ENCODE results near the gene FBL.
"Not testable (repeated sequence)": the region's sequence is repeated elsewhere in the genome, so short reads cannot be mapped to it uniquely, and the experiment has no call there.

Gene FBL

DNA sequence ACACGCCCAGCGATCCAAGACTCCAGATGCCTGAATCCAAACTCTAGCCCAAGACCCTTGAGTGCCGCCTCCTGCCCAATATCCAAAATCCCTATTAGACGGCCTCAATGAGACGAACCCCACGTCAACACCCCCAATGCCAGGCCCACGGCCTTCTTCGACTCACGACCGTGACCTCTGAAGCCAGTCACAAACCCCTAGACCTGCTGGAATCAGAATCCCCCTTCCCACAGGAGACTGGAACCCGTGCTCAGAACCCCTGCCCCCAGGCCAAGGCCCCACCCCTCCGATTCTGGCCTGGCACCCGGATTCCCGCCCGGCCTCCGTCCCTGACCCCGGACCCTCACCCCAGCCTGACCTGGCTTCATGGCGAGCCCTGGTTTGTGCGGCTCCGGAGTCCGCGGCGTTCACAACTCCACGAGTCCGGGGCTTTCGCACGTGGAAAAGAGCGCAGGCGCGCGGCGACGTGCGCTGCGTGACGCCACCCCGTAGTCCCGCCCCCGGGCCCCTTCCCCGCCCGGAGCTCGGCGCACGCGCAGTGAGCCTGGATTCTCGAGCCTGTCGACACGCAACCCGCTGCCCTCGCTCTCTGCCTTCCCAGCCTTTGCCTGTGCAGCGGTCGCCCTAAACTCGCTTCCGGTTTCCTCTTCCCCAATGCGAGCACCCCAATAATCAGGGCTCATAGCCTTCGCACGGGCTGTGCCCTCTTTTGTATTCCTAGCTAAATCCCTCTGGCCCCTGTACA lies at the start of gene FBL:
Gene FBL, minus strand, starts transcription at position 447 of the 745 bp plus-strand sequence. Its CDS starts 79 bp downstream, at position 368.
- peak within 1 kb of the TSS; percentile 95 for H3K4me3 ChIP-seq (ENCODE audit: control insufficient read depth, low read depth, low read length)
- TF ChIP-seq, protein P1, sequence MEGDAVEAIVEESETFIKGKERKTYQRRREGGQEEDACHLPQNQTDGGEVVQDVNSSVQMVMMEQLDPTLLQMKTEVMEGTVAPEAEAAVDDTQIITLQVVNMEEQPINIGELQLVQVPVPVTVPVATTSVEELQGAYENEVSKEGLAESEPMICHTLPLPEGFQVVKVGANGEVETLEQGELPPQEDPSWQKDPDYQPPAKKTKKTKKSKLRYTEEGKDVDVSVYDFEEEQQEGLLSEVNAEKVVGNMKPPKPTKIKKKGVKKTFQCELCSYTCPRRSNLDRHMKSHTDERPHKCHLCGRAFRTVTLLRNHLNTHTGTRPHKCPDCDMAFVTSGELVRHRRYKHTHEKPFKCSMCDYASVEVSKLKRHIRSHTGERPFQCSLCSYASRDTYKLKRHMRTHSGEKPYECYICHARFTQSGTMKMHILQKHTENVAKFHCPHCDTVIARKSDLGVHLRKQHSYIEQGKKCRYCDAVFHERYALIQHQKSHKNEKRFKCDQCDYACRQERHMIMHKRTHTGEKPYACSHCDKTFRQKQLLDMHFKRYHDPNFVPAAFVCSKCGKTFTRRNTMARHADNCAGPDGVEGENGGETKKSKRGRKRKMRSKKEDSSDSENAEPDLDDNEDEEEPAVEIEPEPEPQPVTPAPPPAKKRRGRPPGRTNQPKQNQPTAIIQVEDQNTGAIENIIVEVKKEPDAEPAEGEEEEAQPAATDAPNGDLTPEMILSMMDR (conservative IDR thresholded peaks at IDR 0.05; ENCODE audit: control insufficient read depth, insufficient read depth, low read depth, low read length): no peak
- DNase-seq (ENCODE audit: low read depth): peak; percentile 85

DNA sequence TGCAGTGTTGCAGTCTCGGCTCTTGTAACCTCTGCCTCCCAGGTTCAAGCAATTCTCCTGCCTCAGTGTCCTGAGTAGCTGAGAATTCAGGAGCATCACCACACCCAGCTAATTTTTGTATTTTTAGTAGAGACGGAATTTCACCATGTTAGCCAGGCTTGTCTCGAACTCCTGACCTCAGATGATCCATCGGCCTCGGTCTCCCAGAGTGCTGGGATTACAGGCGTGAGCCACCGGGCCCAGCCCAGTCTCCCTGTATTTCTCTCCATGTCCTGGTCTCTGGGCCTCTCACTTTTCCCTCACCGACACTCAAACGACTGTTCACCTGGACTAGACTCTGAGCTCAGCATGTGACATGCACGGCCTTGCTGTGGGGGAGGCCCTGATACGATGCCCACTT lies 48.9 kb upstream of the FBL start:
- H3K4me3 ChIP-seq (ENCODE audit: control insufficient read depth, low read depth, low read length); DNase-seq (ENCODE audit: low read depth): not testable (repeated sequence)

DNA sequence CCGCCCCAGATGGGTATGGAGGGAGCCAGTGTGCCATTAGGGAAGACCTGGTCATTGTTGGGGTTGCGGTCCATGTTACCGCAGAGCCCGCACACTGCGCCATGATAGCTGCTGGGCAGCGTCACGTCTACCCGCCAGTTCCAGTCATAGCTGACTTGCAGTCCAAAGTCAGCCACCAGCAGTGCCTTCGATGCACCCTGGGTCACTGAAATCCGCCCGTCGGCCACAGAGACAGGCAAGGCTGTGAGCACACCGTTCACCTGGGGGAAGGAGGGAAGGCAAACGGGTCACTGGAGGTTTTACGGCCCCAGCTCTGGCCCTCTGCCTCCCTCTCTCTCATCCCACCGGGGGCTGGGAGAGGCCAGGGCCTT lies 48.0 kb upstream of the FBL start:
- not testable (repeated sequence) for H3K4me3 ChIP-seq (ENCODE audit: control insufficient read depth, low read depth, low read length); DNase-seq (ENCODE audit: low read depth)

DNA sequence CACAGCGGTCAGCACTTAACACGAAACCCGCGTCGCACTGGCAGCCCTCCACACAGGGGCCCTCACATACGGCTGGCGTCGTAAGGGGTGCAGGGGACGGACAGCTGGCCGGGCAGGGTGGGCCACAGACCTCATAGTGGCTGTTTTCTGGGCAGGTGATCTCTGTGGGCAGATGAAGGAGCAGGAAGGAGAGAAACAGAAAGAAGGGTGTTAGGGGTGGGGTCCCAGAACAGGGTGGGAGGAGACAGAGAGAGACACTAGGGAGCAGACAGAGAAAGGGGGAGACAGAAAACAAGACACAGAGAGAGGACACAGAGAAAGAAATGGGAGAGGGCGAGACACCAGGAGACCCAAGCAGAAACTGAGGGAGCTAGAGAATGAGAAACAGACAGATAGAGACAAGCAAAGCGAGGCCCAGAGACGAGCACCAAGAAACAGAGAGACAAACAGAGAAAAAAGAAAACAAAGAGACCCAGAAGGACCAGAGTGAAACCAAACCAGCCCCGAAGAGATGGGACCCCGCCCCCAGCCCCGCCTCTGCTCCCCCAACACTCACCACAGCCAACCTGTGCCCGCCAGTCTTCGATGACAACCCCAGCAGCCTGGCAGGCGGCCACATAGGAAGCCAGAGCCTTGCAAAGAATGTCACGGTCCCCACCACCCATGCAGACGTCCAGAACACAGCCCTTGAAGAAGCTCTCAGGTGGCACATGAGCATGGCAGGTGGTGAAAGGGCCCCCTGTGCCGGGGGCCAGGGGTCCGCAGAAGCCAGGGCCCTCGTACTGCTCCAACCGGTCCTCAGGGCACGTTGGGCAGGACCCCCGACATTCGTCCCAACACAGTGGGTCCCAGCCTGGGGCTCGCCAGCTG lies 47.4 kb upstream of the FBL start:
- DNase-seq (ENCODE audit: low read depth); H3K4me3 ChIP-seq (ENCODE audit: control insufficient read depth, low read depth, low read length): not testable (repeated sequence)

DNA sequence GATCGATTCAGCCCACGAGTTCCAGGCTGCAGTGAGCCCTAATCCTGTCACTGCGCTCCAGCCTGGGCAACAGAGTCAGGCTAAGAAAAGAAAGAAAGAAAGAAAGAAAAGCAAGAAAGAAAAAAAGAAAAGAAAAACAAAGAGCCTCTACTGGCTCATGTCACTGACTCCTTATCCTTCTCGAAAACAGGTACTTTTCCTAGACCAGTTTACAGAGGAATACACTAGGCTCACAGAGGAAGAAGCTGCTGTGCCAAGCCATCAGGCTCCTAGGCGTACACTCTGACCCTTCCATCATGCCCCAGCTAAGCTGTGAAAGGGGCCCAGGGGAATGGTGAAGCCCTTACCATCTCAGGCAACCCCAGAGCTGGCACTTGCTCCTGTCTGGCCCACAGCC lies 46.3 kb upstream of the FBL start:
- not testable (repeated sequence) for DNase-seq (ENCODE audit: low read depth)

DNA sequence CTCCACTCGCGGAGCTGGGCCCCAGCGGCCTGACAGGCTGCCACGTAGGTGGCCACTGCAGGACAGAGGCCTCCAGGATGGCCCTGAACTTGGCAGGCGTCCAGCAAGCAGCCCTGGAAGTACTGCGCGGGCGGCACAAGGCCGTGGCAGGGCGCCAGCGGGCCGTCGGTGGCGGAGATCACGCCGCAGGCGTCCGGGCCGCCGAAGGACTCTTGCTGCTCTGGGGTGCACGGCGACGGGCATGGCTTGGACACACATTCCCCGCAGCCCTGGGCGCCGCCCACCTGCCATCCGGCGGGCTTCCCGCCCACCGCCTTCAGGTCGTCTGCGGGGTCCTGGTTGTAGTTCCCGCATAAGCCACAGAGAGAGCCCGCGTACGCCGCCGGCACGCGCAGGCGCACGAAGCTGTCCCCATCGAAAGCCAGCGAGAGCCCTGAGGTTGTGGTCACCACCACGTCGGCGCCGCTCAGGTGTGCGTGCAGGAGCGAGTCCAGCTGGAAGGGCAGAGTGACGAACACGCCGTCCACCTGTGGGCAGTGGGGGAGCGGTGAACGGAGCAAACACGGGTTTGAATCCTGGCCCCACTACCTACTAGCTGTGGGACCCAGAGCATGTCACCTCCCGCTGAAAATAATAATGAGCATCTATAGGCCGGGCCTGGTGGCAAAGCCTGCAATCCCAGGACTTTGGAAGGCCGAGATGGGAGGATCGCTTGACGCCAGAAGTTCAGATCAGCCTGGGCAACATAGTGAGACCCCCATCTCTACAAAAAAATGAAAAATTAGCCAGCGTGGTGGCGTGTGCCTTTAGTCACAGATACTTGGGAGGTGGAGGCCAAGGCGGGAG lies 45.7 kb upstream of the FBL start:
- not testable (repeated sequence) for DNase-seq (ENCODE audit: low read depth); H3K4me3 ChIP-seq (ENCODE audit: control insufficient read depth, low read depth, low read length)

More for the DNA sequence above, 46.3 kb upstream of the FBL start:
- not testable (repeated sequence) for H3K4me3 ChIP-seq (ENCODE audit: control insufficient read depth, low read depth, low read length)

DNA sequence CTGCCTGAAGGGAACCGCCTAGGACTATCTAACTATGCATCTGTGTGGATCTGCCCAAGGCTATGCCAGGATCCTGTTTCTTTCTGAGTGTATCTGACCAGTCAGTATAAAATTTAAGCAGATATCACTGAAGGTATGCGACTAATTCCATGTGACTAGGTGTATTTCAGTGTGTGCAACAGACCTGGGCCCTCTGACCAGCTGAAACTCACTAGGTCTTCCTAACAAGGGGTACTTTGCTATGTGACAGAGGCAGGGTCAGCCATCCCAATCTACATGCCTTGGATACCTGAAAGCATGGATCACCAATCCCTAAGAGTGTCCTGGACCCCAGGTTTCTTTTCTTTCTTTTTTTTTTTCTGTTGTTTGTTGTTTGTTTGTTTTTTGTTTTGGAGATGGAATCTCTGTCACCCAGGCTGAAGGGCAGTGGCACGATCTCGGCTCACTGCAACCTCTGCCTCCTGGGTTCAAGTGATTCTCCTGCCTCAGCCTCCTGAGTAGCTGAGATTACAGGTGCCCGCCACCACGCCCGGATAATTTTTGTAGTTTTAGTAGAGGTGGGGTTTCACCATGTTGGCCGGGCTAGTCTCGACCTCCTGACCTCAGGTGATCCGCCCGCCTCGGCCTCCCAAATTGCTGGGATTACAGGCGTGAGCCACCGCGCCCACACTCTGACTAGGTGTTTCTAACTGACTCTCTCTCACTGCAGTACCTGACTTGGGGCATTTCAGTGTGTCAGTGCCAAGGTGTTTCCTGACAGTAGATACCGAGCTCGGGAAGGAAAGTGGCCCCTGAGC lies 44.8 kb upstream of the FBL start:
- TF ChIP-seq, protein P1 (conservative IDR thresholded peaks at IDR 0.05; ENCODE audit: control insufficient read depth, insufficient read depth, low read depth, low read length): no peak
- H3K4me3 ChIP-seq (ENCODE audit: control insufficient read depth, low read depth, low read length): no peak overlapping the region
- no peak for DNase-seq (ENCODE audit: low read depth)

DNA sequence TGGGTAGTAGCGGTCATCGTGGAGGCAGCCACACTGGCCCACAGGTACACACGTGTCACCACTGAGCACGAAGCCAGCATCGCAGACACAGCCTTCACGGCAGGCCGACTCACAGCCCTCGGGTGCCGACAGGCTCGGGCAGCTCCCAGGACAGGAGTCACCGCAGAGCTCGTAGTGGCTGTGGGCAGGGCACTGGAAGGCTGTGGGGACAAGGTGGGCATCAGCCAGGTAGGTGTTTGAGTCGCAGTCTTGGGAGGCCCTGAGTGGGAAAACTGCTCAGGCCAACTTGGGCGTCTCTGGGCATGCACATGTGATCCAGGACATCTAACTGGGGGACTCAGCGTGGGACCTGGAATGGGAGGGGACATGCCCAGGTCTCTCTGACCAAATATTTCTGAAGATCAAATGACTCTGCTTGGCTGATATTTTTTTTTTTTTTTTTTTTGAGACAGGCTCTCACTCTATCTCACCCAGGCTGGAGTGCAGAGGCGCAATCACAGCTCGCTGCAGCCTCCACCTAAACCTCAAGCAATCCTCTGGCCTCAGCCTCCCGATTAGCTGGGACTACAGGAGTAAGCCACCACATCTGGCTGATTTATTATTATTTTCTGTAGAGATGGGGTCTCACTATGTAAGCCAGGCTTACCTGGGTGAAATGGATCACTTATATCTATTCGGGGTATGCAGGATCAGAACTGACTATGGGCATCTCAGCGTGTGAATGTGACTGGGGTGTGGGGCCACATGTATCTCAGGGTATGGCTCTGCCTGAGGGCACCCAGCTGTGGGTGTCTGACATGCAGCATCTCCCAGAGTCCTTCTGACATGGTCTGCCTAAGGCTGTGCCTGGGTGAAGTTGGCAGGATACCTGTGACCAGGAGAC lies 43.9 kb upstream of the FBL start:
- H3K4me3 ChIP-seq (ENCODE audit: control insufficient read depth, low read depth, low read length); DNase-seq (ENCODE audit: low read depth): not testable (repeated sequence)

DNA sequence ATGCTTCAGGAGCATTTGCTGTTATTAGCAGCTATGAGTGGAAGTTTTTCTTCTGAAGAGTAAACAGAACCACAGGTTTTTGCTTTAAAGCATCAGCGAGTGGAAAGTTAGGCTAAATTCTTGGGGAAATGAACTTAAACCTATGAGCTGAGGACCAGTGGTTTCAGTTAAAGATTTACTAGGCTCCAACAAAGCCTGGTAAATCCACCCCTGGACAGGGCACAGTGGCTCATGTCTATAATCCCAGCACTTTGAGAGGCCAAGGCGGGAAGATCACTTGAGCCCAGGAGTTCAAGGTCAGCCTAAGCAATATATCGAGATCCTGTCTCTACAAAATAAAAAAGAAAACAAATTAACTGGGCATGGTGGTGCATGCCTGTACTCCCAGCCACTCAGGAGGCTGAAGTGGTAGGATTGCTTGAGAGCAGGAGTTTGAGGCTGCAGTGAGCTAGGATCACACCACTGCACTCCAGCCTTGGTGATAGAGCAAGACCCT lies 41.3 kb upstream of the FBL start:
- not testable (repeated sequence) for DNase-seq (ENCODE audit: low read depth); H3K4me3 ChIP-seq (ENCODE audit: control insufficient read depth, low read depth, low read length)

DNA sequence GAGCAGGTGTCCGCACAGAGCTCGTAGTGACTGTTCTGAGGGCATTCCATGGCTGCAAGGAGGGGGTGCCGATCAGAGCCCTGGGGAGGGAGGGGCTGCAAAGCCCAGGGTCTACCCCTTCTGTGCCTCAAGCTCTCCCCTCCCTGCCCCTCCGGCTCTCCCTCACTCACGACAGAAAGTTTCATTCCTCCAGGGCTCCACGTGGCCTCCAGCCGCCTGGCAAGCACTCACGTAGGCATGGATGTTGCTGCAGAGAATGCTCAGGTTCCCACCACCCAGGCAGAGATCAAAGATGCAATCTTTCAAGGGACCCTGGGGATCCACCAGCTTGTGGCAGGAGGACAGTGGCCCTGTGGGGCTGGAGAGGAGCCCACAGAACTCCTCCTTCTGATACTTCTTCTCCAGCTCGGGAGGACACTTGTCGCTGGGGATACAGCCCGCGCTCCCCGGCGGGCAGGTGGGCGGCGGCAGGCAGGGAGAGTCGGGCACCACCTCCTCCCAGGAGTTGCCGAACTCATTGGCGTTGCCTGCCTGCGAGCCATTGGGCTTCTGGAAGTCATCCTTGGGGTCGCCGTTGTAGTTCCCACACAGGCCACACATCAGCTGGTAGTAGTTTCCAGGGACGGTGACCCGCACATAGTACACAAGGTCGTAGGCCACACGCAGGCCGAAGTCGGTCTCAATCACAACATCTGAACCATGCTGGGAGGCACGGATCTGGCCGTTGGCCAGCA lies 39.8 kb upstream of the FBL start:
- DNase-seq (ENCODE audit: low read depth); H3K4me3 ChIP-seq (ENCODE audit: control insufficient read depth, low read depth, low read length): not testable (repeated sequence)

DNA sequence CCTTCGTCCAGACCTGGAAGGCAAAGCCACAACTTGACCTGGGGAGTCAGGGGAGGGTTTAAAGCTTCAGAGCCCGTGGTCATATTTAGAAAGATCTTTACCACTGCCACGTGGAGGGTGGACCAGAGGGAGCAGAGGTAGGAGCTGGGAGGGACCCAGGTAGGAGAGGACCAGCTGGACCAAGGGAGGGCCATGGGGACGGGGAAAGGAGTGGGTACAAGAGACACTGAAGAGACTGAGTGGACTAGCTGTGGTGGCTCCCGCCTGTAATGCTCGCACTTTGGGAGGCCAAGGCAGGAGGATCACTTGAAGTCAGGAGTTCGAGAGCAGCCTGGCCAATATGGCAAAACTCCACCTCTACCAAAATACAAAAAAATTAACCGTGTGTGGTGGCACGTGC lies 38.5 kb upstream of the FBL start:
- H3K4me3 ChIP-seq (ENCODE audit: control insufficient read depth, low read depth, low read length); DNase-seq (ENCODE audit: low read depth): not testable (repeated sequence)

DNA sequence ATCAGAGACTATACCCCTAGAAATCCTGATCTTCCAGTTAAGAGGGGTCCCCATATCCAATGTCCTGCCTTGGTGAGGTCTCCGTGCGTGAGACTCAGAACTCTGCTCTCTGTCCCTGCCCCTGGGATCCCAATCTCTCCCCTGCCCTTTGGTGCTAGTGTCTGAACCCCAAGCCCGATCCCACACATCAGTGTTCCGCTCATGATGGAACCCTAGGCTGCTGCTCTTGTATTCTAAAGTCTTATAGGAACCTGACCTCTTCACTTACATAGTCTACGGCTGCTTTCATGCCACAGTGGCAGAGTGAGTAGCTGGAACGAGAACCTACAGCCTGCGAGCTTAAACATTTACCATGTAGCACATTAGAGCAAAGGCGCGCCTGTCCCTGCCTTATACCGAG lies 36.5 kb upstream of the FBL start:
- H3K4me3 ChIP-seq (ENCODE audit: control insufficient read depth, low read depth, low read length): not testable (repeated sequence)

More for the DNA sequence above, 36.5 kb upstream of the FBL start:
- not testable (repeated sequence) for DNase-seq (ENCODE audit: low read depth)
